Upper lobe of right lung (tissue), 1 donor: Measurements from ENCODE around the gene CDH4. TPM values are rescaled to one million over a fixed set of nuclear protein-coding genes. Genes with fewer than 3 reads are reported as not detected.

ENCODE experiments used
- ATAC-seq: fragments of 200-7000 bp; cut with Tn5 transposase; one replicate; pipeline ENCODE4 v1.9.1; 2020; ENCODE audit warnings: mild to moderate bottlenecking, moderate library complexity
- DNase-seq: peaks from one replicate; pipeline ENCODE4 v3.0.0-alpha.2; 2020
- H3K27ac ChIP-seq: fragments of 200-600 bp; one replicate; pipeline ENCODE4 v1.8.0; 2022
- H3K27me3 ChIP-seq: fragments of 200-600 bp; one replicate; pipeline ENCODE4 v1.8.0; 2022; ENCODE audit warnings: mild to moderate bottlenecking
- H3K36me3 ChIP-seq: fragments of 200-600 bp; one replicate; pipeline ENCODE4 v1.8.0; 2022
- H3K4me1 ChIP-seq: fragments of 200-600 bp; one replicate; pipeline ENCODE4 v1.8.0; 2022
- H3K4me3 ChIP-seq: fragments of 200-600 bp; one replicate; pipeline ENCODE4 v1.8.0; 2022; ENCODE audit warnings: mild to moderate bottlenecking
- H3K9me3 ChIP-seq: fragments of 200-600 bp; one replicate; pipeline ENCODE4 v1.8.0; 2022
- intact Hi-C: fragments of 100-400 bp; cut with DNase I; formaldehyde crosslinking; loops from one replicate; pipeline ENCODE4 v1.11.0; 2022
- total RNA-seq: library from RNA; stranded (reverse); fragmentation: NEBNext Ultra II Directional; extraction: Animal tissue kit (Norgen Biotek cat#: 25700); gene quantifications from one replicate; pipeline ENCODE4 v1.2.1, GENCODE V29; 2021
- TF ChIP-seq, protein P1 (sequence below): fragments of 200-600 bp; IDR thresholded peaks from one replicate; pipeline ENCODE4 v1.8.0; 2022; ENCODE audit warnings: antibody characterized with exemption
- donor health status: DM: no; HTN: yes; CAD: no; lungs with severe emphysema.

Gene CDH4
- total RNA-seq, 1 donor from 2014 or later, result 0.23 TPM

DNA sequence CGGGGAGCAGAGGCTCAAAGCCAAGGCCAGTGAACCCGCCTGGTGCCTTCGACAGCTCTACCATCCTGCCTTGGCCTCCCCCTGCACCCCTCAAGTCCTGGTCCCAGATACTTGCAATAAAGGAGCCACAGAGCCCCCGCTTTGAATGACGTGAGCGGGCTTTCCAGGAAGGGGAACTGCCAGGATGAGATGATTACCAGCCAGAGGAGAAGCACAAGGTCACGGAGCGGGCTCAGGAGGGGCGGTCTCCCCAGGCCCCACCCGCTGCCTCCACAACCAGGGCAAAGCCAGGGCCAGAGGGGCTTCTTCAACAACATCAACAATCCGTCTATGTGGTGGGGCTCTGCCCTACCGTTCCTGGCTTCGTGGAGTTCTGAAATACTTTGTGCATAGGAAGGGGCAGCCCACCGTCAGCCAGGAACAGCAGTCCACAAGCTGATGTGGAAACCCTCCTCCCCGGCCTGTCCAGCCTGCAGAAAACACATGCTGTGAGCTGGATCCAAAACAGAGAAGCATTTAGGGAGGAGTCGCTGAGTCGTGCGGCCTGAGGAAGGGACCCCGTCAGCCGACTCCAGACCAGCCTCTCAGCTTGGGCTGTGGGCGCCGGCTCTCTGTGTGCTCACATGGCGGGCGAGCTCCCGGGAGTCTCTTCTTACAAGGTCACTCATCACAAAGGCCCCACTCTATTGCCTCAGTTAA lies 392.5 kb downstream of the CDH4 start:
- Histone ChIP-seq H3K27me3 (no peaks in the 10 kb centered on the region), H3K9me3 (no peaks in the 10 kb centered on the region), H3K4me3 (no peak overlapping the region), H3K36me3 (no peaks in the 10 kb centered on the region), H3K27ac (no peak overlapping the region), H3K4me1 (no peaks in the 10 kb centered on the region)
- DNase-seq, result no peak
- no peak for ATAC-seq
- TF ChIP-seq, protein P1, sequence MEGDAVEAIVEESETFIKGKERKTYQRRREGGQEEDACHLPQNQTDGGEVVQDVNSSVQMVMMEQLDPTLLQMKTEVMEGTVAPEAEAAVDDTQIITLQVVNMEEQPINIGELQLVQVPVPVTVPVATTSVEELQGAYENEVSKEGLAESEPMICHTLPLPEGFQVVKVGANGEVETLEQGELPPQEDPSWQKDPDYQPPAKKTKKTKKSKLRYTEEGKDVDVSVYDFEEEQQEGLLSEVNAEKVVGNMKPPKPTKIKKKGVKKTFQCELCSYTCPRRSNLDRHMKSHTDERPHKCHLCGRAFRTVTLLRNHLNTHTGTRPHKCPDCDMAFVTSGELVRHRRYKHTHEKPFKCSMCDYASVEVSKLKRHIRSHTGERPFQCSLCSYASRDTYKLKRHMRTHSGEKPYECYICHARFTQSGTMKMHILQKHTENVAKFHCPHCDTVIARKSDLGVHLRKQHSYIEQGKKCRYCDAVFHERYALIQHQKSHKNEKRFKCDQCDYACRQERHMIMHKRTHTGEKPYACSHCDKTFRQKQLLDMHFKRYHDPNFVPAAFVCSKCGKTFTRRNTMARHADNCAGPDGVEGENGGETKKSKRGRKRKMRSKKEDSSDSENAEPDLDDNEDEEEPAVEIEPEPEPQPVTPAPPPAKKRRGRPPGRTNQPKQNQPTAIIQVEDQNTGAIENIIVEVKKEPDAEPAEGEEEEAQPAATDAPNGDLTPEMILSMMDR, result no peak
- intact Hi-C loops, result no loop called here

DNA sequence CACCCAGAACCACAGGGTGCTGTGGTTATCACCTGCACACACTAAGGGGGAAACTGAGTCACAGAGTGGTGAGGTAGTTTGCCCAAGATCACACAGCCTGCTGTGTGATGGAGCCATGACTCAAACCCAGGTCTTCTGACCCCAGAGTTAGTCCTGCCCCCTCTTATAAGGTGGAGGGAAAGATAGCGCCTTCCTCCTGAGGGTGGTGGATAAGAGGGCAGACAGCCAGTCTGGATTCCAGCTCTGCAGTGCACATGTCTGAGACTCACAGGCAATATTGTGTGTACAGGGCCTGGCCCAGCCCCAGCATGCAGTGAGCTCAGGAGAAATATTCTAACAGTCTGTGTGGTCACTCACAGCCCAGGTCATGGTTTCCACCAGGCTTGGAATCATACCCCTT lies 393.7 kb downstream of the CDH4 start:
- DNase-seq (no peak), ATAC-seq (no peak)
- TF ChIP-seq, protein P1, result no peak
- H3K27ac ChIP-seq, result no peak overlapping the region
- no peaks in the 10 kb centered on the region for H3K36me3 ChIP-seq
- H3K4me1 ChIP-seq, result no peaks in the 10 kb centered on the region
- H3K9me3 ChIP-seq, result no peaks in the 10 kb centered on the region
- H3K4me3 ChIP-seq, result no peak overlapping the region
- intact Hi-C loops, result no loop called here
- H3K27me3 ChIP-seq, result no peaks in the 10 kb centered on the region

DNA sequence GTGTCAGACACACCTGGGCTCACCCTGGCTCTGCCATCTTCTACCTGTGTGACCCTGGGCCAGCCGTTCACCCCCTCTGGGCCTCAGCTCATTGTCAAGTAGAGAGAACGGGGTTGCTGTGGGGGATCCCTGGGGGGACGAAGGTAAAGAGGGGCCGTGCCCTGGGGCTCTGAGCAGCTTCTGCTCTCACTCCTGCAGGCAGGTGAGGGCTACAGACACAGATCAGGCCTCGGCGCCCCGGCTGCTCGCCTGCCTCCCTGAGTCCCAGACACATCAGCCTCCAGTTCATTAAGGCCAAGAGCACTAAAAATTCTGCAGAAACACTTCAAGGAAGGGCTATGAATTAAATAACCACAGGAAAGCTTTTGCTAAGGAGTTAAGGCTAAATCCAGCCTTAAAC lies 394.4 kb downstream of the CDH4 start:
- TF ChIP-seq, protein P1, result no peak
- intact Hi-C loops, result no loop called here
- Histone ChIP-seq H3K4me1 (no peaks in the 10 kb centered on the region), H3K4me3 (no peak overlapping the region), H3K36me3 (no peaks in the 10 kb centered on the region), H3K27me3 (no peaks in the 10 kb centered on the region), H3K27ac (no peak overlapping the region), H3K9me3 (no peaks in the 10 kb centered on the region)
- DNase-seq (no peak), ATAC-seq (no peak)

DNA sequence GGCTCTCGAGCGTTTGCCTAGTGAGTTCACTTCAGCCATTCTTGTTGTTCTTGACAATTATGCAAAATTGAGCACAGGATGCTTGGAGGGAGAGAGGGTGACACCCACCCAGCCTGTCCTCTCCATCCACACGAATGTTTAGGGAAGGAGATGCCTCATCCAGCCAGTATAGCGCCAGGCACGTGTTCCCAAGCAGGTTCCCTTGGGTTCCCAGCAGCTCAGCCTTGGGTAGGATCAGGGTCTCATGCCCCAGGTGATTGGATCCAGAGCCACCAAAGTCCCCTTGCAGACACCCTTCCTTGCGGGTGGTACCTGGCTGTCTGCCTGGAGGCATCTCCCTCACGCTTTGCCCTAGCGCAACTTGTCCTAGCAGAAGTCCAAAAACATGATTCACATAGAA lies 394.9 kb downstream of the CDH4 start:
- no peak for ATAC-seq
- intact Hi-C loops, result no loop called here
- H3K27me3 ChIP-seq, result no peaks in the 10 kb centered on the region
- no peak overlapping the region for H3K4me3 ChIP-seq
- H3K36me3 ChIP-seq, result no peaks in the 10 kb centered on the region
- H3K27ac ChIP-seq, result no peak overlapping the region
- H3K9me3 ChIP-seq, result no peaks in the 10 kb centered on the region
- TF ChIP-seq, protein P1, result no peak
- no peaks in the 10 kb centered on the region for H3K4me1 ChIP-seq
- DNase-seq, result no peak

DNA sequence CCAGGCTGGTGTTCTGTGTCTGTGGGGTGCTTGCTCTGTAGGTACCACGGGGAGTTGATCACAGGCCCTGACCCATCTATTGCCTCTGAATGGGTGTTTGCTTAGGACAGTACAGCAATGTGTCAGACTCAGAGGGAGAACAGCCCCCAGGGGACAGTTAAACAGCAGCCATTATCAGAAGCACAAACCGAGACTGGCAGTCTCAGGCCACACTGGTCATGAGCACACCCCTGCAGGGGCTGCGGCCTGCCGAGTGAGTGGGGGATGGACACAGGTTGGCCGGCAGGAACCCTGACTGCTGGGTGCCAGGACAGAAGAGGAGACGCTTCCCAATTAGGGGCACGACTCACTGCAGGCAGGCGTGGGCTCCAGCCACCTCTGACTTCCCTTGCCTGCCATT lies 395.6 kb downstream of the CDH4 start:
- H3K36me3 ChIP-seq, result no peaks in the 10 kb centered on the region
- TF ChIP-seq, protein P1, result no peak
- ATAC-seq (no peak), DNase-seq (no peak)
- intact Hi-C loops, result no loop called here
- H3K4me1 ChIP-seq, result no peaks in the 10 kb centered on the region
- no peaks in the 10 kb centered on the region for H3K9me3 ChIP-seq
- no peaks in the 10 kb centered on the region for H3K27me3 ChIP-seq
- no peak overlapping the region for H3K27ac ChIP-seq
- no peak overlapping the region for H3K4me3 ChIP-seq
